Mucosa of descending colon (tissue), 3 donors: ENCODE data around the gene CD63. TPM values are rescaled to one million over a fixed set of nuclear protein-coding genes. Genes with fewer than 3 reads are reported as not detected.

ENCODE experiments used
- ATAC-seq: fragments of 200-7000 bp; cut with Tn5 transposase; one replicate; pipeline ENCODE4 v1.9.1; 2020; ENCODE audit warnings: mild to moderate bottlenecking, moderate library complexity
- DNase-seq, 3 donors: peaks; one replicate each; pipeline ENCODE4 v3.0.0-alpha.2; 2020
- H3K36me3 ChIP-seq: fragments of 200-600 bp; one replicate; pipeline ENCODE4 v1.8.0; 2021; ENCODE audit warnings: low read depth, mild to moderate bottlenecking
- H3K4me1 ChIP-seq: fragments of 200-600 bp; one replicate; pipeline ENCODE4 v1.8.0; 2021; ENCODE audit warnings: low read depth, mild to moderate bottlenecking
- H3K4me3 ChIP-seq: fragments of 200-600 bp; one replicate; pipeline ENCODE4 v1.8.0; 2021; ENCODE audit warnings: mild to moderate bottlenecking
- H3K9me3 ChIP-seq: fragments of 200-600 bp; one replicate; pipeline ENCODE4 v1.8.0; 2021; ENCODE audit warnings: mild to moderate bottlenecking
- intact Hi-C, 2 donors: fragments of 100-400 bp; cut with DNase I in 1 of 2; cut with micrococcal nuclease in 1 of 2; formaldehyde crosslinking; loops; one replicate each; pipeline versions ENCODE4 v1.11.0 to v1.11.1; 2022; cut with DNase I, micrococcal nuclease
- total RNA-seq, 3 donors: library from RNA; stranded (reverse); fragmentation: NEBNext Ultra II Directional in 2 of 3; extraction: Animal tissue kit (Norgen Biotek cat#: 25700) in 2 of 3; gene quantifications; one replicate each; pipeline versions ENCODE4 v1.2.1 to v1.2.4, GENCODE V29; 2021 to 2023
- TF ChIP-seq, protein P1 (sequence below): fragments of 200-600 bp; IDR thresholded peaks from one replicate; pipeline ENCODE4 v1.8.0; 2022; ENCODE audit warnings: antibody characterized with exemption, mild to moderate bottlenecking
- donor health status: DM: no; HTN: no; CAD: no; lungs with moderate emphysema.
- donor health status: DM: no; HTN: no; CAD: no.
- donor health status: DM: no; HTN: yes; CAD: no.

The CD63 gene
- total RNA-seq, 3 donors from 2014 or later, result 992 to 1,177 (median 1,016) TPM

- Histone ChIP-seq H3K4me1 (peaks cover 9% of the 10 kb centered on the region), H3K9me3 (no peaks in the 10 kb centered on the region), H3K36me3 (no peaks in the 10 kb centered on the region), H3K4me3 (no peak overlapping the region)
- DNase-seq, result no peak
- TF ChIP-seq, protein P1, sequence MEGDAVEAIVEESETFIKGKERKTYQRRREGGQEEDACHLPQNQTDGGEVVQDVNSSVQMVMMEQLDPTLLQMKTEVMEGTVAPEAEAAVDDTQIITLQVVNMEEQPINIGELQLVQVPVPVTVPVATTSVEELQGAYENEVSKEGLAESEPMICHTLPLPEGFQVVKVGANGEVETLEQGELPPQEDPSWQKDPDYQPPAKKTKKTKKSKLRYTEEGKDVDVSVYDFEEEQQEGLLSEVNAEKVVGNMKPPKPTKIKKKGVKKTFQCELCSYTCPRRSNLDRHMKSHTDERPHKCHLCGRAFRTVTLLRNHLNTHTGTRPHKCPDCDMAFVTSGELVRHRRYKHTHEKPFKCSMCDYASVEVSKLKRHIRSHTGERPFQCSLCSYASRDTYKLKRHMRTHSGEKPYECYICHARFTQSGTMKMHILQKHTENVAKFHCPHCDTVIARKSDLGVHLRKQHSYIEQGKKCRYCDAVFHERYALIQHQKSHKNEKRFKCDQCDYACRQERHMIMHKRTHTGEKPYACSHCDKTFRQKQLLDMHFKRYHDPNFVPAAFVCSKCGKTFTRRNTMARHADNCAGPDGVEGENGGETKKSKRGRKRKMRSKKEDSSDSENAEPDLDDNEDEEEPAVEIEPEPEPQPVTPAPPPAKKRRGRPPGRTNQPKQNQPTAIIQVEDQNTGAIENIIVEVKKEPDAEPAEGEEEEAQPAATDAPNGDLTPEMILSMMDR, result no peak
- intact Hi-C loops, result loop anchor here in 1 of 2 donors (10.0 kb wide), 1 partner anchor 48 kb away; no protein-coding TSS in a partner anchor
- ATAC-seq, result no peak
Measured at GRCh38 chr12:55746913-55747231, 18.1 kb upstream of the CD63 start.

DNA sequence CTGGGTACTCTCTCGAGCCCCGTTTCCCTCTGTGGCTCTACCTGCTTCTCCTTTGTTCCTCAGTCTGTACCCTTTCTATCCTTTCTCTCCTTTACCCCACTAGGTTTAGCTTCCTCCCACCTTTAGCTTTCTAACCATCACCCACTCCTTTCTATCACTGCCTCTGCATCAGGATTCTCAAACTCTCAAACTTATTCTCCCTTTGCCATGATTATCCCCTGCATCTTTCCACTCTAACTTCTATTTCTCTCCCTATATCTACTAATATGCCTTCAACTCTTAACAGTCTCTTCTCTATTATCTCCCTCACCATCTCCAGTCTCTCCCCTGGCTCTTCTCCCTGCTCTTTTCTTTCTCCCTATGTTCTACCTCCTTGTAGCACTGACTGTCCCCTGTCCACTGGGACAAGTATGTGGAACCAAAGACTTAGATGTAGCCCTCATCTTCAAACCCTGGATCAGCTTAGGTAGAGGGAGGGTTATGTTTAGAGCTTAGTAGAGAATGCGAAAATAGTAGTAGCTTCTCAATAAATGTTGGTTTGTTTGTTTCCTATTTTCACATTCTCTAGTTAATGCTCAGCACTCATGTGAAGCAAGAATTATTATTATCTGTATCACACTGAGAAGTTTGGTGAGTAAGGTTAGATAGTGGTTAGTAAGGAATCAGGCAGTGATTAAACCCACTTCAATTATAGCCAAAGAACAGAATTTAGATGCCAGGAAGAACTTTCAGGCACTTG lies 17.5 kb upstream of the CD63 start:
- intact Hi-C loops, result loop anchor here in 1 of 2 donors (10.0 kb wide), 1 partner anchor 48 kb away; no protein-coding TSS in a partner anchor
- no peak for DNase-seq
- H3K36me3 ChIP-seq, result no peaks in the 10 kb centered on the region
- ATAC-seq, result no peak
- H3K9me3 ChIP-seq, result no peaks in the 10 kb centered on the region
- H3K4me1 ChIP-seq, result peaks cover 9% of the 10 kb centered on the region
- no peak overlapping the region for H3K4me3 ChIP-seq
- TF ChIP-seq, protein P1, result no peak

- Histone ChIP-seq H3K4me1 (peaks cover 9% of the 10 kb centered on the region), H3K9me3 (no peaks in the 10 kb centered on the region), H3K4me3 (no peak overlapping the region), H3K36me3 (no peaks in the 10 kb centered on the region)
- no peak for DNase-seq
- TF ChIP-seq, protein P1, result no peak
- intact Hi-C loops, result loop anchor here in 1 of 2 donors (10.0 kb wide), 1 partner anchor 49 kb away; no protein-coding TSS in a partner anchor
- ATAC-seq, result no peak
Measured at GRCh38 chr12:55745361-55746173, 16.8 kb upstream of the CD63 start.

- H3K36me3 ChIP-seq, result no peaks in the 10 kb centered on the region
- H3K4me3 ChIP-seq, result no peak overlapping the region
- DNase-seq (no peak), ATAC-seq (no peak)
- H3K4me1 ChIP-seq, result peaks cover 9% of the 10 kb centered on the region
- TF ChIP-seq, protein P1, result no peak
- intact Hi-C loops, result loop anchor here in 1 of 2 donors (5.0 to 10.0 kb wide), 2 partner anchors 50 to 198 kb away; no protein-coding TSS in a partner anchor
- H3K9me3 ChIP-seq, result no peaks in the 10 kb centered on the region
Measured at GRCh38 chr12:55744340-55745030, 15.7 kb upstream of the CD63 start.
